ENCODE results near the gene NDE1. TPM values are rescaled to one million over a fixed set of nuclear protein-coding genes. Genes with fewer than 3 reads are reported as not detected.

The NDE1 gene
- total RNA-seq, 1 donor from 2014 or later = 31.4 TPM

- TF ChIP-seq EZH2 (IDR thresholded peaks at IDR 0.05; ENCODE audit: insufficient read depth, low read length) (no peak), CTCF (IDR thresholded peaks at IDR 0.05; ENCODE audit: insufficient read depth, low read depth, low read length) (no peak)
- Histone ChIP-seq H3K27me3 (ENCODE audit: insufficient read depth, low read length) (no peaks in the 10 kb centered on the region), H3K36me3 (ENCODE audit: insufficient read depth, low read length) (peaks cover 51% of the 10 kb centered on the region), H3K4me1 (ENCODE audit: insufficient read depth, low read length) (peaks cover 16% of the 10 kb centered on the region), H2AFZ (ENCODE audit: low read depth, low read length) (no peak overlapping the region), H3K9me3 (ENCODE audit: insufficient read depth, low read depth, low read length) (no peaks in the 10 kb centered on the region), H3K9ac (ENCODE audit: low read length) (no peak overlapping the region), H3K4me2 (ENCODE audit: low read length) (peak overlapping the region; percentile 64), H3K27ac (ENCODE audit: low read depth, low read length) (peak overlapping the region; percentile 40), H3K4me3 (ENCODE audit: insufficient read depth, low read depth, low read length) (no peak overlapping the region), H3K79me2 (ENCODE audit: insufficient read depth, low read length) (no peaks in the 10 kb centered on the region), H4K20me1 (ENCODE audit: insufficient read depth, low read length) (no peaks in the 10 kb centered on the region)
- H3K4me1 Mint-ChIP-seq (ENCODE audit: low read depth, unreplicated experiment) = peaks cover 7% of the 10 kb centered on the region
- H3K27ac Mint-ChIP-seq (ENCODE audit: unreplicated experiment) = no peak overlapping the region
- H3K9me3 Mint-ChIP-seq (ENCODE audit: unreplicated experiment) = no peaks in the 10 kb centered on the region
- DNase-seq (ENCODE audit: low read depth) (no peak), FAIRE-seq (no peak)
- H3K36me3 Mint-ChIP-seq (ENCODE audit: low read depth, unreplicated experiment) = peaks cover 38% of the 10 kb centered on the region
- H3K27me3 Mint-ChIP-seq (ENCODE audit: low read depth, unreplicated experiment) = no peaks in the 10 kb centered on the region
- no peak overlapping the region for H3K4me3 Mint-ChIP-seq (ENCODE audit: unreplicated experiment)
Observed at GRCh38 chr16:15617901-15618300, 32.1 kb upstream of the NDE1 start.

GRCh38 chr16:15618392-15618791 is 31.7 kb upstream of the NDE1 start:
- Mint-ChIP-seq H3K36me3 (ENCODE audit: low read depth, unreplicated experiment) (peaks cover 37% of the 10 kb centered on the region), H3K4me1 (ENCODE audit: low read depth, unreplicated experiment) (peaks cover 7% of the 10 kb centered on the region), H3K27me3 (ENCODE audit: low read depth, unreplicated experiment) (no peaks in the 10 kb centered on the region), H3K27ac (ENCODE audit: unreplicated experiment) (no peak overlapping the region), H3K9me3 (ENCODE audit: unreplicated experiment) (no peaks in the 10 kb centered on the region), H3K4me3 (ENCODE audit: unreplicated experiment) (no peak overlapping the region)
- Histone ChIP-seq H3K9me3 (ENCODE audit: insufficient read depth, low read depth, low read length) (no peaks in the 10 kb centered on the region), H3K4me3 (ENCODE audit: insufficient read depth, low read depth, low read length) (no peak overlapping the region), H3K9ac (ENCODE audit: low read length) (no peak overlapping the region), H2AFZ (ENCODE audit: low read depth, low read length) (no peak overlapping the region), H3K79me2 (ENCODE audit: insufficient read depth, low read length) (no peaks in the 10 kb centered on the region), H3K27ac (ENCODE audit: low read depth, low read length) (peak overlapping the region; percentile 40), H3K27me3 (ENCODE audit: insufficient read depth, low read length) (no peaks in the 10 kb centered on the region), H3K36me3 (ENCODE audit: insufficient read depth, low read length) (peaks cover 51% of the 10 kb centered on the region), H3K4me1 (ENCODE audit: insufficient read depth, low read length) (peaks cover 16% of the 10 kb centered on the region), H3K4me2 (ENCODE audit: low read length) (peak overlapping the region; percentile 64), H4K20me1 (ENCODE audit: insufficient read depth, low read length) (no peaks in the 10 kb centered on the region)
- DNase-seq (ENCODE audit: low read depth) (peak; percentile 84), FAIRE-seq (peak; percentile 65)
- TF ChIP-seq EZH2 (IDR thresholded peaks at IDR 0.05; ENCODE audit: insufficient read depth, low read length) (no peak), CTCF (IDR thresholded peaks at IDR 0.05; ENCODE audit: insufficient read depth, low read depth, low read length) (no peak)

GRCh38 chr16:15620611-15621195 is 29.3 kb upstream of the NDE1 start:
- peak; percentile 39 for DNase-seq (ENCODE audit: low read depth)
- no peak overlapping the region for H3K9ac ChIP-seq (ENCODE audit: low read length)
- no peak overlapping the region for H3K4me3 ChIP-seq (ENCODE audit: insufficient read depth, low read depth, low read length)
- H4K20me1 ChIP-seq (ENCODE audit: insufficient read depth, low read length) = no peaks in the 10 kb centered on the region
- no peak overlapping the region for H3K27ac ChIP-seq (ENCODE audit: low read depth, low read length)
- no peaks in the 10 kb centered on the region for H3K9me3 ChIP-seq (ENCODE audit: insufficient read depth, low read depth, low read length)
- Mint-ChIP-seq H3K4me3 (ENCODE audit: unreplicated experiment) (no peak overlapping the region), H3K4me1 (ENCODE audit: low read depth, unreplicated experiment) (peaks cover 5% of the 10 kb centered on the region), H3K27me3 (ENCODE audit: low read depth, unreplicated experiment) (no peaks in the 10 kb centered on the region), H3K36me3 (ENCODE audit: low read depth, unreplicated experiment) (peaks cover 43% of the 10 kb centered on the region), H3K9me3 (ENCODE audit: unreplicated experiment) (no peaks in the 10 kb centered on the region), H3K27ac (ENCODE audit: unreplicated experiment) (no peak overlapping the region)
- no peak overlapping the region for H2AFZ ChIP-seq (ENCODE audit: low read depth, low read length)
- TF ChIP-seq CTCF (IDR thresholded peaks at IDR 0.05; ENCODE audit: insufficient read depth, low read depth, low read length) (no peak), EZH2 (IDR thresholded peaks at IDR 0.05; ENCODE audit: insufficient read depth, low read length) (no peak)
- no peak for FAIRE-seq
- H3K36me3 ChIP-seq (ENCODE audit: insufficient read depth, low read length) = peaks cover 59% of the 10 kb centered on the region
- no peaks in the 10 kb centered on the region for H3K27me3 ChIP-seq (ENCODE audit: insufficient read depth, low read length)
- no peaks in the 10 kb centered on the region for H3K79me2 ChIP-seq (ENCODE audit: insufficient read depth, low read length)
- H3K4me1 ChIP-seq (ENCODE audit: insufficient read depth, low read length) = peaks cover 16% of the 10 kb centered on the region
- H3K4me2 ChIP-seq (ENCODE audit: low read length) = no peak overlapping the region
